Esophagus squamous epithelium (tissue), 4 donors: Measurements from ENCODE around the gene RGS13.

ENCODE experiments used
- POLR2A ChIP-seq, 4 donors: fragments of 450-650 bp; IDR thresholded peaks; one replicate each; pipeline ENCODE4 v1.6.1; 2017; ENCODE audit warnings: antibody characterized with exemption in 4 of 4, mild to moderate bottlenecking in 4 of 4, moderate library complexity in 3 of 4
- TF ChIP-seq, protein P1 (sequence below), 6 experiments: fragments of 450-650 bp in 4 of 6; fragments of 200-600 bp in 2 of 6; sonication (generic) in 2 of 6; IDR thresholded peaks; one replicate each; pipeline ENCODE4 v1.5.1; 2016 to 2019; ENCODE audit warnings: antibody characterized with exemption in 6 of 6, mild to moderate bottlenecking in 4 of 6, moderate library complexity in 4 of 6

DNA sequence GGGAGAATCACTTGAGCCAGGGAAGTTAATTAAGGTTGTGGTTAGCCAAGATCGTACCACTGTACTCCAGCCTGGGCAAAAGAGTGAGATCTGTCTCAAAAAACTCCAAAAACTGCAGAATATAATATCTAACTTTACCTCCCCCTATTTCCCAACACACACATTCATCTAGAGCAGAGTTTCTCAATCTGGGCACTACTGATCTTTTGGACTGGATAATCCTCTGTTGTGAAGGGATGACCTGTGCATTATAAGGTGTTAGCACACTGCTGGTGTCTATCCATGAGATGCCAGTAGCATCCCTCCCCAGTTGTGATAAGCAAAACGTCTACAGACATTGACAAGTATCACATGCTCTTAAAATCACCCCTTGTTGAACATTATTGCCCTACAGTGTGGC, 61.8 kb downstream of the RGS13 start:
- TF ChIP-seq, protein P1, sequence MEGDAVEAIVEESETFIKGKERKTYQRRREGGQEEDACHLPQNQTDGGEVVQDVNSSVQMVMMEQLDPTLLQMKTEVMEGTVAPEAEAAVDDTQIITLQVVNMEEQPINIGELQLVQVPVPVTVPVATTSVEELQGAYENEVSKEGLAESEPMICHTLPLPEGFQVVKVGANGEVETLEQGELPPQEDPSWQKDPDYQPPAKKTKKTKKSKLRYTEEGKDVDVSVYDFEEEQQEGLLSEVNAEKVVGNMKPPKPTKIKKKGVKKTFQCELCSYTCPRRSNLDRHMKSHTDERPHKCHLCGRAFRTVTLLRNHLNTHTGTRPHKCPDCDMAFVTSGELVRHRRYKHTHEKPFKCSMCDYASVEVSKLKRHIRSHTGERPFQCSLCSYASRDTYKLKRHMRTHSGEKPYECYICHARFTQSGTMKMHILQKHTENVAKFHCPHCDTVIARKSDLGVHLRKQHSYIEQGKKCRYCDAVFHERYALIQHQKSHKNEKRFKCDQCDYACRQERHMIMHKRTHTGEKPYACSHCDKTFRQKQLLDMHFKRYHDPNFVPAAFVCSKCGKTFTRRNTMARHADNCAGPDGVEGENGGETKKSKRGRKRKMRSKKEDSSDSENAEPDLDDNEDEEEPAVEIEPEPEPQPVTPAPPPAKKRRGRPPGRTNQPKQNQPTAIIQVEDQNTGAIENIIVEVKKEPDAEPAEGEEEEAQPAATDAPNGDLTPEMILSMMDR (IDR thresholded peaks at IDR 0.05): no peak
- TF ChIP-seq POLR2A (IDR thresholded peaks at IDR 0.05): no peak
